Lower lobe of right lung (tissue), 2 donors: ENCODE data around the gene OCA2. TPM values are rescaled to one million over a fixed set of nuclear protein-coding genes. Genes with fewer than 3 reads are reported as not detected.

Experiments
- ATAC-seq, 2 donors: fragments of 200-7000 bp; cut with Tn5 transposase; one replicate each; pipeline ENCODE4 v1.9.1; 2020 to 2022; ENCODE audit warnings: mild to moderate bottlenecking in 2 of 2, moderate library complexity in 2 of 2
- DNase-seq: peaks from one replicate; pipeline ENCODE4 v3.0.0-alpha.2; 2020
- H3K27ac ChIP-seq: fragments of 200-600 bp; one replicate; pipeline ENCODE4 v1.8.0; 2022
- H3K27me3 ChIP-seq: fragments of 200-600 bp; one replicate; pipeline ENCODE4 v1.8.0; 2022; ENCODE audit warnings: low read depth
- H3K36me3 ChIP-seq: fragments of 200-600 bp; one replicate; pipeline ENCODE4 v1.8.0; 2022; ENCODE audit warnings: mild to moderate bottlenecking
- H3K4me1 ChIP-seq: fragments of 200-600 bp; one replicate; pipeline ENCODE4 v1.8.0; 2022
- H3K4me3 ChIP-seq: fragments of 200-600 bp; one replicate; pipeline ENCODE4 v1.8.0; 2022; ENCODE audit warnings: mild to moderate bottlenecking
- H3K9me3 ChIP-seq: fragments of 200-600 bp; one replicate; pipeline ENCODE4 v1.8.0; 2022
- intact Hi-C: fragments of 100-400 bp; cut with DNase I; formaldehyde crosslinking; loops from one replicate; pipeline ENCODE4 v1.11.0; 2022
- total RNA-seq: library from RNA; stranded (reverse); fragmentation: NEBNext Ultra II Directional; extraction: Animal tissue kit (Norgen Biotek cat#: 25700); gene quantifications from one replicate; pipeline ENCODE4 v1.2.1, GENCODE V29; 2021
- TF ChIP-seq, protein P1 (sequence below): fragments of 200-600 bp; IDR thresholded peaks from one replicate; pipeline ENCODE4 v1.8.0; 2022; ENCODE audit warnings: antibody characterized with exemption, mild to moderate bottlenecking
- donor health status: DM: no; HTN: yes; CAD: no; lungs with severe emphysema.

Gene OCA2
- total RNA-seq, 1 donor from 2014 or later: 1.2 TPM

DNA sequence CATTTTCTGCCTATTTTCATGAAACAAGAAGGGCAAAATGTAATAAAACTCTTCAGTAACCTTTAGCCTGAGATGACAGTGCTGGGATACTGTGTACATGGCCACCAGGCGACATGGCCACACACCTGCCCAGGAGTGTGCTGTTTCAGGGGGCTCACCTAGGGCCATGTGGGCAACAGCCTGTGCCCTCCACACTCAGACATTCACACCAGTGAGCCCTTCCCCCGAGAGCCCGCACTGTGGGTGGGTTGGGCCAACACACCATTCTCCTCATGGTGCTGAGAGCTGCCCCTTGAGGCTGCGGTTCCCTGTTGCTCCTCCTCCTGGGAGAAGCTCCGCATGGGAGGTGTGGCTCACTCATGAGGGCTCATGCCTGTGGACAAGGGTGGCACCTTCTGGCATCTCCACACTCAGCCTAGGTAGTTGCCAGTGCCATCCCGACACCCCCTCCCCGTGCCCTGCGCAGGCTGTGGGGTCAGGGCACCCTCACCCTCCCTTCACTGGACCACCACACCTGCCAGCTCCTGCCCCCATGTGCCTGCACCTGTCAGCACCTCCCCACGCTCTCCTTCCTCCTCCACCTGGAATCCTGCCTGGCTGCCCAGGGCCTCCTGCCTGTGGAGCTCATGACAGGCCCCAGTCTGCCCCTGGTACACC is 19.7 kb downstream of the OCA2 start:
- no peak for ATAC-seq
- Histone ChIP-seq H3K36me3 (no peaks in the 10 kb centered on the region), H3K9me3 (no peaks in the 10 kb centered on the region), H3K4me3 (no peak overlapping the region), H3K4me1 (no peaks in the 10 kb centered on the region), H3K27me3 (no peaks in the 10 kb centered on the region), H3K27ac (no peak overlapping the region)
- intact Hi-C loops: no loop called here
- DNase-seq: no peak
- TF ChIP-seq, protein P1, sequence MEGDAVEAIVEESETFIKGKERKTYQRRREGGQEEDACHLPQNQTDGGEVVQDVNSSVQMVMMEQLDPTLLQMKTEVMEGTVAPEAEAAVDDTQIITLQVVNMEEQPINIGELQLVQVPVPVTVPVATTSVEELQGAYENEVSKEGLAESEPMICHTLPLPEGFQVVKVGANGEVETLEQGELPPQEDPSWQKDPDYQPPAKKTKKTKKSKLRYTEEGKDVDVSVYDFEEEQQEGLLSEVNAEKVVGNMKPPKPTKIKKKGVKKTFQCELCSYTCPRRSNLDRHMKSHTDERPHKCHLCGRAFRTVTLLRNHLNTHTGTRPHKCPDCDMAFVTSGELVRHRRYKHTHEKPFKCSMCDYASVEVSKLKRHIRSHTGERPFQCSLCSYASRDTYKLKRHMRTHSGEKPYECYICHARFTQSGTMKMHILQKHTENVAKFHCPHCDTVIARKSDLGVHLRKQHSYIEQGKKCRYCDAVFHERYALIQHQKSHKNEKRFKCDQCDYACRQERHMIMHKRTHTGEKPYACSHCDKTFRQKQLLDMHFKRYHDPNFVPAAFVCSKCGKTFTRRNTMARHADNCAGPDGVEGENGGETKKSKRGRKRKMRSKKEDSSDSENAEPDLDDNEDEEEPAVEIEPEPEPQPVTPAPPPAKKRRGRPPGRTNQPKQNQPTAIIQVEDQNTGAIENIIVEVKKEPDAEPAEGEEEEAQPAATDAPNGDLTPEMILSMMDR: no peak

- no peaks in the 10 kb centered on the region for H3K36me3 ChIP-seq
- H3K4me1 ChIP-seq: no peaks in the 10 kb centered on the region
- no peak for ATAC-seq
- no peak overlapping the region for H3K4me3 ChIP-seq
- TF ChIP-seq, protein P1: no peak
- H3K27me3 ChIP-seq: no peaks in the 10 kb centered on the region
- no peak for DNase-seq
- no peaks in the 10 kb centered on the region for H3K9me3 ChIP-seq
- H3K27ac ChIP-seq: no peak overlapping the region
- intact Hi-C loops: no loop called here
Observed at GRCh38 chr15:28078191-28078719, 20.9 kb downstream of the OCA2 start.

DNA sequence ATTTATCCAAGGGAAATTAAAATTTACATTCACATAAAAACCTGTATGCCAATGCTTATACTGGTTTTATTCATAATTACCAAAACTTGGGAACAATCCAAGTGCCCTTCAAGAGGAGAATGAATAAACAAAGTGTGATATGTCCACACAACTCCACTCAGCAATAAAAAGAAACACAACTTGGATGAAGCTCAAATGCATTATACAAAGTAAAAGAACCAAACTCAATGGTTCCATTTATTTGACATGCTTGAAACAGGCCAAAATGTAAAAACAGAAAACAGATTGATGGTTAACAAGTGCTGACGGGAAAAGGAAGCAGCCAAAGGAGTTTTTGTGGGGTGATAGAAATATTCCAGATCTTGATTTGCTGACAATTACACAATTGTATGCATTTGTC is 23.5 kb downstream of the OCA2 start:
- Histone ChIP-seq H3K4me1 (no peaks in the 10 kb centered on the region), H3K36me3 (no peaks in the 10 kb centered on the region), H3K9me3 (no peaks in the 10 kb centered on the region), H3K4me3 (no peak overlapping the region), H3K27me3 (no peaks in the 10 kb centered on the region), H3K27ac (no peak overlapping the region)
- intact Hi-C loops: no loop called here
- ATAC-seq (no peak), DNase-seq (no peak)
- TF ChIP-seq, protein P1: no peak

DNA sequence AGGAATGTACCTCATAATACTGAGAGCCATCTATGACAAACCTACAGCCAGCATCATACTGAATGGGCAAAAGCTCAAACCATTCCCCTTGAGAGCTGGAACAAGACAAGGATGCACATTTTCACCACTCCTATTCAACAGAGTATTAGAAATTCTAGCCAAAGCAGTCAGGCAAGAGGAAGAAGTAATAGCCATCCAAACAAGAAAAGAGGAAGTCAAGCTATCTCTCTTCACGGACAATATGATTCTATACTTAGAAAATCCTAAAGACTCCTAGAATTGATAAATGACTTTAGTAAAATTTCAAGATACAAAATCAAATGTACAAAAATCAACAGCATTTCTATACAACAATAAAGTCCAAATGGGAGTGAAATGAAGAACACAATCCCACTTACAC is 30.2 kb downstream of the OCA2 start:
- Histone ChIP-seq H3K27ac (no peak overlapping the region), H3K4me3 (no peak overlapping the region), H3K36me3 (no peaks in the 10 kb centered on the region), H3K27me3 (no peaks in the 10 kb centered on the region), H3K9me3 (no peaks in the 10 kb centered on the region), H3K4me1 (no peaks in the 10 kb centered on the region)
- no peak for ATAC-seq
- no peak for DNase-seq
- TF ChIP-seq, protein P1: no peak
- intact Hi-C loops: no loop called here

DNA sequence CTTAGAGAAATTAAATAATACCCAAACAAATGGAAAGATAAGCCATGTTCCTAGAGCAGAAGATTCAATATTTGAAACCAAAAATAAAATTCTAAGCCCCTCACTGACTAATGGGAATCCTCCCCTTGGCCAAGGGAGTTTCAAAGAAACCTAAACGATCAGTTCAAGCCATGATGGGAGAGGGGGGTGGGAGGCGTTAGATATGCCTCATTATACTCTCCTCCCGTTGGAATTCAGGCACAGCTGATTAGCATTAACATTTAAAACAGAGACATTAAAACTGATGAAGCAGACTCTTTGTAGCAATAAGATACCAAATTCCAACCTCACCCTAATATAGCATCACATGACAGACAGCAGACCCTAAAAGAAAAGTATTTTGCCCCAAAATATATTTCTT is 32.9 kb downstream of the OCA2 start:
- no peak for ATAC-seq
- H3K9me3 ChIP-seq: no peaks in the 10 kb centered on the region

More for the DNA sequence above, 32.9 kb downstream of the OCA2 start:
- no peaks in the 10 kb centered on the region for H3K4me1 ChIP-seq
- intact Hi-C loops: no loop called here
- DNase-seq: no peak
- no peaks in the 10 kb centered on the region for H3K36me3 ChIP-seq
- H3K27ac ChIP-seq: no peak overlapping the region
- H3K27me3 ChIP-seq: no peaks in the 10 kb centered on the region
- TF ChIP-seq, protein P1: no peak
- no peak overlapping the region for H3K4me3 ChIP-seq
